SK-N-SH treated with all-trans-retinoic acid at 6 μM for 48 hours (cell line): ENCODE measurements around the gene C4BPB.

ENCODE experiments used
- GLIS3 ChIP-seq: fragments of 250-450 bp; sonication (Bioruptor Pico); IDR thresholded peaks from 2 replicates; pipeline ENCODE4 v1.5.0; 2020; ENCODE audit warnings: mild to moderate bottlenecking, moderate library complexity
- ZFP30 ChIP-seq: fragments of 450-650 bp; formaldehyde crosslinking; IDR thresholded peaks from 2 replicates; pipeline ENCODE4 v1.5.0; 2022; ENCODE audit warnings: mild to moderate bottlenecking, moderate library complexity

DNA sequence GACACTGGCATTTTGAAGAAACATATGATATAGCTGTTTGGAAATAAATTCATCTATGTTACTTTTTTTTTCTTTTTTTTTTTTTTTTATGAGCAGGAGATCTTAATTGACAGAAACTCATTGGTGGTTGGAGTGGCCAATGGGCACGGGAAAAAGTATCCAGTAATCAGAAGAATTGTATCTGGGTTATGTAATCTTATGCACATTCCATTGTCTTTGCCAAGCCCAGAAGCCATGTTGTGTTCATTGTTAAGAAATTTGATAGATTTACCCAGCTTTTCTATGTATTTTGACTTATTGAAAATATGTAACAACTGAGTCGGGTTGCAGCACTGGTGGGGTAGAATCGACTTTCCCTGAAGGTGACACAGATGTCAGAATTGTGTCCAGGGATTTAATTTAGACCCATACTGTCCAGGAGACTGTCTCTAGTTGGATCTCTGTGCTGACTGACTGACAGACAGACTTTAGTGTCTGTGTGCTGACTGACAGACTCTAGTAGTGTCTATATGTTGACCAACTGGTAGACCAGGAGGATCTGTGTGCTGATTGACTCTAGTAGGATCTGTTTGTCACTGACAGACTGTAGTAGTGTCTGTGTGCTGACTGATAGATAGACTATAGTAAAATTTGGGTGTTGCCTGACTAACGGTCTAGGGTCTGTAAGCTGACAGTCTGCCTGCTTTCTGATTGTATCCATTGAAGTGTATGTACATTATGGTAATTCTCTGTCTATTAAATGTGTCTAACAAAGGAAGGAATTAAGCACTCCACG is 12.3 kb upstream of the C4BPB start:
- TF ChIP-seq ZFP30 (CRISPR knock-in tag) (no peak), GLIS3 (CRISPR knock-in tag) (no peak)
